ENCODE measurements around the gene RHBG. TPM values are rescaled to one million over a fixed set of nuclear protein-coding genes. Genes with fewer than 3 reads are reported as not detected.

RHBG gene
- total and polyA plus RNA-seq, 2 donors (not counting 1 experiment from before 2014, with no cell fraction given), result not detected

DNA sequence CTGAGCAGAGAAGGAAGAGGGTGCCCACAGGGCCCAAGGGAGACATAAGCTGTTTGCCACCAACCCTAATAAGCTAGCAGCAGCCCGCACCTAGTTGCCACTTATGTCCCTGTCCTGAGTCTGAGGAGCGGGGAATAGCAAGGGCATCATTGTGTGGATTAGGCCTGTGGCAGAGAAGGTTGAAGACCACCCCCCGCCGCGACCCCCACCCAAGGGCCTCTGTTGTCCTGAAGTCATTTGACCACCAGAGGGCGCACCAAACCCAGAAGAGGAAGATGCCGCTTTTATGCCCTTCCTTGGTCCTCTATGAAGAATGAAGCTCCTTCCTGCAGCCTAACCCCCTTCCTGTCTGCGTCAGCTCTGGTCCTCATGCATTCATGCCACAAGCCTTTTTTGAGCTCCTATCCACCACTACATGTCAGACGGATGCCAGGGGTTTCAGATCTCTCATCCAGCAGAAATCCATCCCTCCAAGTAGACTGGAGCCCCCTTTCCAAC, 16.6 kb downstream of the RHBG start:
- no peak overlapping the region for H3K27ac ChIP-seq (ENCODE audit: low read length in 2 of 2)
- H4K20me1 ChIP-seq (ENCODE audit: control insufficient read depth, insufficient read depth, low read length, poor library complexity, severe bottlenecking), result no peaks in the 10 kb centered on the region
- ATAC-seq (ENCODE audit: low read depth) (peak; percentile 67), DNase-seq (peak; percentile 83)
- no peak overlapping the region for H3K4me3 ChIP-seq (ENCODE audit: control extremely low read depth in 1 of 5, extremely low read depth in 1 of 5, insufficient read depth in 1 of 5, low read depth in 2 of 5, low read length in 4 of 5)
- H3K27me3 Mint-ChIP-seq, result peaks cover 23% of the 10 kb centered on the region
- TF ChIP-seq EZH2 (IDR thresholded peaks at IDR 0.05; ENCODE audit: borderline replicate concordance, insufficient read depth, low read depth, low read length, poor library complexity, severe bottlenecking), result no peak
- TF ChIP-seq, protein P1, sequence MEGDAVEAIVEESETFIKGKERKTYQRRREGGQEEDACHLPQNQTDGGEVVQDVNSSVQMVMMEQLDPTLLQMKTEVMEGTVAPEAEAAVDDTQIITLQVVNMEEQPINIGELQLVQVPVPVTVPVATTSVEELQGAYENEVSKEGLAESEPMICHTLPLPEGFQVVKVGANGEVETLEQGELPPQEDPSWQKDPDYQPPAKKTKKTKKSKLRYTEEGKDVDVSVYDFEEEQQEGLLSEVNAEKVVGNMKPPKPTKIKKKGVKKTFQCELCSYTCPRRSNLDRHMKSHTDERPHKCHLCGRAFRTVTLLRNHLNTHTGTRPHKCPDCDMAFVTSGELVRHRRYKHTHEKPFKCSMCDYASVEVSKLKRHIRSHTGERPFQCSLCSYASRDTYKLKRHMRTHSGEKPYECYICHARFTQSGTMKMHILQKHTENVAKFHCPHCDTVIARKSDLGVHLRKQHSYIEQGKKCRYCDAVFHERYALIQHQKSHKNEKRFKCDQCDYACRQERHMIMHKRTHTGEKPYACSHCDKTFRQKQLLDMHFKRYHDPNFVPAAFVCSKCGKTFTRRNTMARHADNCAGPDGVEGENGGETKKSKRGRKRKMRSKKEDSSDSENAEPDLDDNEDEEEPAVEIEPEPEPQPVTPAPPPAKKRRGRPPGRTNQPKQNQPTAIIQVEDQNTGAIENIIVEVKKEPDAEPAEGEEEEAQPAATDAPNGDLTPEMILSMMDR (IDR thresholded peaks at IDR 0.05), result peak; percentile 90
- no peaks in the 10 kb centered on the region for H3K9me3 Mint-ChIP-seq (ENCODE audit: insufficient read depth)
- no peaks in the 10 kb centered on the region for H3K36me3 ChIP-seq (replicated peaks in 1 of 2; ENCODE audit: control extremely low read depth in 1 of 2, control insufficient read depth in 1 of 2, extremely low read depth in 1 of 2, insufficient read depth in 2 of 2, low read length in 1 of 2)
- H3K27ac Mint-ChIP-seq, result no peak overlapping the region
- intact Hi-C loops (cut with micrococcal nuclease), result loop anchor here (1.0 kb wide), 1 partner anchor 60 kb away; no protein-coding TSS in a partner anchor
- no peak overlapping the region for H3K4me3 Mint-ChIP-seq
- H3K27me3 ChIP-seq (replicated peaks in 1 of 4; ENCODE audit: control extremely low read depth in 1 of 4, control insufficient read depth in 3 of 4, insufficient read depth in 4 of 4, low read length in 3 of 4), result peaks cover 0 to 42% (median 15%) of the 10 kb centered on the region in 4 experiments
- H2AFZ ChIP-seq (ENCODE audit: insufficient read depth, low read depth, low read length, poor library complexity, severe bottlenecking), result no peak overlapping the region
- no peaks in the 10 kb centered on the region for H3K79me2 ChIP-seq (ENCODE audit: control insufficient read depth, insufficient read depth, low read length)
- ChIA-PET CTCF (interaction anchor here (0.6 to 12.5 kb wide), 70 partner anchors 8 to 445 kb away, joined by 3 to 445 read pairs (median 5); partner anchors contain the start of genes CCT3, GPATCH4, MEF2D and NAXE), POLR2A (interaction anchor here (0.6 to 0.7 kb wide), 2 partner anchors 27 to 61 kb away, joined by 3 read pairs; no protein-coding TSS in a partner anchor)
- H3K9me3 ChIP-seq (ENCODE audit: control extremely low read depth in 1 of 3, control insufficient read depth in 2 of 3, insufficient read depth in 1 of 3, low read length in 2 of 3), result peaks cover 0 to 3% (median 0%) of the 10 kb centered on the region in 3 donors
- 10% methylated on average over 8 of the region's 9 CpGs for WGBS (ENCODE audit: insufficient coverage)
- H3K4me1 Mint-ChIP-seq, result peaks cover 8% of the 10 kb centered on the region
- no peak overlapping the region for H3K9ac ChIP-seq (ENCODE audit: low read length)
- peaks cover 4 to 19% of the 10 kb centered on the region in 2 donors for H3K4me1 ChIP-seq (ENCODE audit: control insufficient read depth in 2 of 2, insufficient read depth in 2 of 2, low read length in 2 of 2)
- no peak overlapping the region for H3K4me2 ChIP-seq (replicated peaks; ENCODE audit: low read depth, low read length, poor library complexity, severe bottlenecking)

Measured in B cell (primary cell).